Measurements from ENCODE around the gene TRPM1.

The TRPM1 gene

GRCh38 chr15:31041610-31042009 is 59.9 kb downstream of the TRPM1 start:
- no peak for DNase-seq (ENCODE audit: extremely low spot score)
- no peak for TF ChIP-seq CTCF (IDR thresholded peaks at IDR 0.05; ENCODE audit: control extremely low read depth, extremely low read depth, low read depth, missing control alignments)
- CTCF ChIA-PET = interaction anchor here (3.1 kb wide), 1 partner anchor 12 kb away, joined by 12 read pairs; no protein-coding TSS in a partner anchor
- POLR2A ChIA-PET = no interaction called here

- DNase-seq (ENCODE audit: extremely low spot score) = no peak
- TF ChIP-seq CTCF (IDR thresholded peaks at IDR 0.05; ENCODE audit: control extremely low read depth, extremely low read depth, low read depth, missing control alignments) = no peak
- ChIA-PET POLR2A (no interaction called here), CTCF (interaction anchor here (1.2 to 3.1 kb wide), 2 partner anchors 11 to 394 kb away, joined by 3 to 12 read pairs; no protein-coding TSS in a partner anchor)
Observed at GRCh38 chr15:31040611-31041010, 60.9 kb downstream of the TRPM1 start.

- TF ChIP-seq CTCF (IDR thresholded peaks at IDR 0.05; ENCODE audit: control extremely low read depth, extremely low read depth, low read depth, missing control alignments) = no peak
- POLR2A ChIA-PET = no interaction called here
- CTCF ChIA-PET = interaction anchor here (1.2 to 3.1 kb wide), 3 partner anchors 11 to 395 kb away, joined by 3 to 12 read pairs (median 6); no protein-coding TSS in a partner anchor
- DNase-seq (ENCODE audit: extremely low spot score) = no peak
Observed at GRCh38 chr15:31039961-31040360, 61.6 kb downstream of the TRPM1 start.

GRCh38 chr15:31037731-31038477 is 63.6 kb downstream of the TRPM1 start:
- TF ChIP-seq CTCF (IDR thresholded peaks at IDR 0.05; ENCODE audit: control extremely low read depth, extremely low read depth, low read depth, missing control alignments) = no peak
- ChIA-PET POLR2A (no interaction called here), CTCF (no interaction called here)
- no peak for DNase-seq (ENCODE audit: extremely low spot score)

- POLR2A ChIA-PET = no interaction called here
- CTCF ChIA-PET = interaction anchor here (1.1 to 2.6 kb wide), 2 partner anchors 10 to 13 kb away, joined by 4 to 10 read pairs; no protein-coding TSS in a partner anchor
- no peak for TF ChIP-seq CTCF (IDR thresholded peaks at IDR 0.05; ENCODE audit: control extremely low read depth, extremely low read depth, low read depth, missing control alignments)
- DNase-seq (ENCODE audit: extremely low spot score) = no peak
Observed at GRCh38 chr15:31036783-31037182, 64.7 kb downstream of the TRPM1 start.

GRCh38 chr15:31035610-31036009 is 65.9 kb downstream of the TRPM1 start:
- CTCF ChIA-PET = interaction anchor here (2.6 kb wide), 1 partner anchor 9 kb away, joined by 10 read pairs; no protein-coding TSS in a partner anchor
- DNase-seq (ENCODE audit: extremely low spot score) = no peak
- no peak for TF ChIP-seq CTCF (IDR thresholded peaks at IDR 0.05; ENCODE audit: control extremely low read depth, extremely low read depth, low read depth, missing control alignments)
- POLR2A ChIA-PET = no interaction called here
